Right renal pelvis (tissue), 4 donors: ENCODE data around the gene ASNSD1. TPM values are rescaled to one million over a fixed set of nuclear protein-coding genes. Genes with fewer than 3 reads are reported as not detected.
"Not testable (repeated sequence)": the region's sequence is repeated elsewhere in the genome, so short reads cannot be mapped to it uniquely, and the experiment has no call there.

ENCODE experiments used
- DNase-seq, 4 donors: peaks; one replicate each; pipeline ENCODE4 v3.0.0-alpha.2; 2013; ENCODE audit warnings: low read depth in 4 of 4, low spot score in 3 of 4, missing footprints in 1 of 4
- polyA plus RNA-seq, 4 donors: library from polyadenylated mRNA; unstranded; fragments of 120-200 nt; gene quantifications; one replicate each; pipeline ENCODE4 v1.2.1, GENCODE V29; 2013; ENCODE audit not compliant: insufficient read length in 4 of 4

ASNSD1 gene
- polyA plus RNA-seq, 4 donors, result 55.7 to 68.6 (median 65.0) TPM

DNA sequence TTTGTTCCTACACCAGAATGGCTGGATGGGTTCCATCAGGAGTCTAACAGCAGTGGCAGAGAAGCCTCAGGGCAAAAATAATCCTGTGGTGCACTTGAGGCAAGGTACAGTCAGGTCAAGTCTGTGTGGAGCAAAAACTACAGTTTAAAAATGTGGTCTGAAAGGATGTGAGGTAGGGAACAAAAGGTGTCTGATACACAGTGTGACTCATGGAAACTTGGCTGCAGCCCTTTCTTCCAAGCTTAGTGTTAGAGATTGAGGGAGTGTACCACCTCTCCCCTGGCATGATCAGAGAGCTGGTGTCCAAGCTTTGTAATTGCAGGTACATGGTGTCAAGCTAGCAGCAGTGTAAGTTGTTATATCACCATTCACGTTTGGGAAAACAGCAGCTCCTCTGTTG is 22.1 kb downstream of the ASNSD1 start:
- no peak for DNase-seq

DNA sequence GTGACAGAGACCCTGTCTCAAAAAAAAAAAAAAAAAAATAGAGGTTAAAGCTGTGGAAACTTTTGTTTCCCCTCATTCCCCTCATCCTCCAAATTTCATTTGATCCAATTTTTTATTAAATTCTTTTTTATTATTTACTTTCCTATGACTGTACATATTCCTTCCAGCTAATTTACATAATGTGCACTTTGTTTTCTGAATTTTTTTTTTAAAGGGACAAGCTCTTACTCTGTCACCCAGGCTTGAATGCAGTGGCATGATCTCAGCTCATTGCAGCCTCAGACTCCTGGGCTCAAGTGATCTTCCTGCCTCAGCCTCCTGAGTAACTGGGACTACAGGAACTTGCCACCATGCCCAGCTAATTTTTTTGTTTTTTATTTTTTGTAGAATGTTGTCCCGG is 23.6 kb downstream of the ASNSD1 start:
- no peak for DNase-seq

DNA sequence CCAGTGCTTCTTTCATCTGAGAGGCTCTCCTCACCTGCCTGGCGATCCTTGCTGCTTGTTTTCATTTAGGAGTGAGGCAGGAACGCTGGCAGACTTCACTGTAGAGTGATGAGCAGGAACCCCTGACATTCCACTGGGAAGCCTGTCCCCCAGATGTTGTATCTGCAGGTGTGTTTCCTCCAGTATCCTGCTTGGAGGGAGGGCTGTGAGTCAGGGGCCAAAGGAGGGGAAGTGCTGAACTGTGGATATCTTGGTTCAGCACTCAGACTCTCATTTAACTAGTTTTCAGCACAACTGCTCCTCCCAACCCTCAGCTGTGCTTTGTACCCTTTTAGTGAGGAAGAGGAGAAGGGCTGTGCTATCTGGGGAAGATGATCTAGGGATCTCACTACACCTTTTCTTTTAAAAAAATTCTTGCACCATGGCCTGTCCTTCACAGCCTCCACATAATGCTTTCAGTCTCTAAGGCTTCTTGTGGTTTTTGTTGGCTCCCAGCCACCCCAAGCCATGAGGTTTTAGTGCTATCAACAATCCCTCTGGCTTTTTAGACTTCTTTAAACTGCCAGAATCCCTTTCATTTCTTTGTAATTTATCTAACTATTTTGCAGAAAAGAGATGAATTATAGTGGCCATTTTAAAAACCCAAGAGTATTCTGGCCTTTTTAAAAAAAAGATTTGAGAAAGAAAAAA is 24.4 kb downstream of the ASNSD1 start:
- no peak for DNase-seq

DNA sequence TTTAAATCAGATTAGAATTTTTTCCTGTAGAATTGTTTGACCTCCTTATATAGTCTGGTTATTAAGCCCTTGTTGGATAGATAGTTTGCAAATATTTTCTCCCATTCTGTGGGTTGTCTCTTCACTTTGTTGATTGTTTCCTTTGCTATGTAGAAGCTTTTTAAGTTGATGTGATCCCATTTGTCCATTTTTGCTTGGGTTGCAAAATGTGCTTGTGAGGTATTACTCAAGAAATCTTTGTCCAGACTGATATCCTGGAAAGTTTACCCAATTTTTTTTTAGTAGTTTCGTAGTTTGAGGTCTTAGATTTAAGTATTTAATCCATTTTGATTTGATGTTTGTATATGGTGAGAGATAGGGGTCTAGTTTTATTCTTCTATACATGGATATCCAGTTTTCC is 26.5 kb downstream of the ASNSD1 start:
- not testable (repeated sequence) for DNase-seq

DNA sequence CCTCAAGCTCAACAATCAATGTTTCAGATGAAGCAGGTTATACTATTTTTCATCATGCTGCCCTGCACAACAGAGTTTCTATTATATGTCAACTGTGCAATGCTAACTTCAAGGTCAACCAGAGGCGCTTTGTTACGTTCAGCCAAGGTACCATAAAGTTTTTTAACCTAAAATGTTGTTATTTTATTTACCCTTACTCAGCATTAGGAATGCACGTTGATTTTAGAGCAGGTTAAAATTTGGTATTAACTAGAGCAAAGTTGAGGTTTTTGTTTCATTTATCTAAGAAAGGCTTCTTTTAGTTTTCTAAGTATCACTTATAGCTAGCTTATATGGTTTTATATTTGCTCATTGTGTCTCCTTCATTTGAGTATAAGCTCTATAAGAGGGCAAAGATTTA is 35.0 kb downstream of the ASNSD1 start:
- no peak for DNase-seq

DNA sequence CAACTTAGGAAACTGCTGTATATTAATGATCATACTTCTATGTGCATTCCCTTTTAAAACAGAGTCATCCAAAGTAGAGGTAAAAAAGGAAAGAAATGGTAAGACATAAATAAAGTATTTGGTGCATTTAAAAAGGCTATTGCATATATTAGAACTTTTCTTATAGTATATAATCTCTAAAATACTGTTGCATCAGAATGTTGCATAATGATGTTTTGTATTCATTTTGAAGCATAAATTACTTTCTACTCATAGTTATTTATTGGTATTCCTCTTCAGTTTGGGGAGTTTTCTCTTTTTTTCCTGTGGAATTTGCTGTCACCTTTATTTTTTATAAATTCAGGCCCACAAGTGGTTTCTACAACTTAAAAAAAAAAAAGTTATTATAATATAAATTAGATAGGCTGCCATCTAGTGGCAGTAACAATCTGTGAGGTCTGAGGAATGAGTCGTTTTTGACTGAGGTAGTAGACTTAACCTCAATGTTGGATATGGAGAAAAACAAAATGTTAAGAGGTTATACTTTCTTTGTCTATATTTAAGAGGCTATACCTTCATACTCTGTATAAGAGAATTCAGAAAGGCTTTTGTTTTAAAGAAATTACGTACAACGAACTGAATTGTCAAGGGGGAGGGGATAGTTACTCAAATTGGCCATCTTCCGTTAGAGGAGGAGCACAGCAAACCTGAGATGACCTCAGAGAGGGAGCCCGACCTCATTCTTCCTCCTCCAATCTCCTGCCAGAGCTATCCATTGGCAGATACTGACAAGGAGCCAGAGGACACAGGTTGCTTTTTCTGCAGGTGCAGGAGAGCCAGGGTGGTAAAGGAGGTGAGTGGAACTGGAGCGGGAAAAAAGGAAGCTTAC is 37.0 kb downstream of the ASNSD1 start:
- DNase-seq, result peak in 2 of 4 donors; percentile 17 to 26

DNA sequence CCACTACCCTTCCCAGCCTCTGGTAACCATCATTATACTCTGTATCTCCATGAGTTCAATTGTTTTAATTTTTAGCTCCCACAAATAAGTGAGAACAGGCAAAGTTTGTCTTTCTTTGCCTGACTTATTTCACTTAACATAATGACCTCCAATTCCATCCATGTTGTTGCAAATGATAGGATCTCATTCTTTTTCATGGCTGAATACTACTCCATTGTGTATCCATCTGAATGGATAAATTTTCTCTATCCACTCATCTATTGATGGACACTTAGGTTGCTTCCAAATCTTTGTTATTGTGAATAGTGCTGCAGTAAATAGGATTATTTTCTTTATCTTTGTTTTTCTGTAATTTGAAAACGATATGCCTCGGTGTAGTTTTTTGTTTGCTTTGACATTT is 39.4 kb downstream of the ASNSD1 start:
- no peak for DNase-seq

DNA sequence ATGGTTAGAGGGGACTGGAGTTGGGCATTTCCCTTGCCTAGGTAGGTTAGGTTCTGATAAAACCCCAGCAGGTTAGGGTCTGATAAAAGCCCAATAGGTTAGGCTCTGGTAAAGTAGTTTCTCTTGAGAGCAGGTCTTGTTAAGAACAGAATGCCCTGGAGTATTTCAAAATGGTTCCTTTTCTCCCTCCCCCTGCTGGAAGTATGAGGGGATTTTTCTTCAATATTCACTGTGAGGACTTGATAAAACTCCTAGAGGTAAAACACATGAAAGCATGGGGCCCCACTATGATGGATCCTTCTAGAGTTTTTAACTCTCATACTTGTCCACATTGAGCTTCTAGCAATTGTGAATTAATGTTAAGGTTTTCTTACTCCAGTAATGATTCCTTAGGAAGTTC is 40.8 kb downstream of the ASNSD1 start:
- DNase-seq, result no peak

DNA sequence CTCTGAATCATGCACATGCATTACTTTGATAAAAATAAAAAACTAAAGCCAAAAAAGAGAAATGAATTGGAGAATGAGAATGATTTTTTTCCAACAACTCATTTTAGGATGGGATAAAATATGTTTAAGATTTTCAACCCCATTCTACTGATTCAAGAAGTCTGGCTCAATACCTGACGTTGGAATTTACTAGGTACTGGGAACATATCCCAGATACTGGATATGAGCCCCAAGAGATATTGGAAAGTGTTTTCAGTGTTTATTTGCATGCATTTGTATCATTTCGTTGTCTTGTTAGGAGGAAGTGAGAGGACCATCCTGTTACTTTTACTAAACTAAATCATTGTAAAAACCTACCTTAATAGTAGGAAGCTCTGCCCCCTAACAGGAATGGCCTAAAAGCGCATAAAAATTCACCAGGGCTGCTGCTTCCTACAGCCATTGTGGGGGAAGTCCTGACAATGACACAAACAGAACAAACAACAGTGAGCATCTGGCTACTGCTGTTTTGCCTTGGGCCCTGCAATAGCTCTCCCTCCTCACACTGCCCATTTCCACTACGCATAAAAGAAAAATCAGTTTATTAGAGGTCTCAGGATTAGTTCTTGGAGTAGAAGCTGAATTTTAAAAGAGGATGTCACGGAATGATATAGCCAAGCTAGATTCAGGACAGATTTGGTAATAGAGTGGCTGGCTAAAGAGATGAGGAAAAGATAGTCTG is 48.4 kb downstream of the ASNSD1 start:
- DNase-seq, result no peak

DNA sequence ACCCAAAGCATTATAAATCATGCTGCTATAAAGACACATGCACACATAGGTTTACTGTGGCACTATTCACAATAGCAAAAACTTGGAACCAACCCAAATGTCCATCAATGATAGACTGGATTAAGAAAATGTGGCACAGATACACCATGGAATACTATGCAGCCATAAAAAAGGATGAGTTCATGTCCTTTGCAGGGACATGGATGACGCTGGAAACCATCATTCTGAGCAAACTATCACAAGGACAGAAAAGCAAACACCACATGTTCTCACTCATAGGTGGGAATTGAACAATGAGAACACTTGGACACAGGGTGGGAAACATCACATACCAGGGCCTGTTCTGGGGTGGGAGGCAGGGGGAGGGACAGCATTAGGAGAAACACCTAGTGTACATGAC is 56.3 kb downstream of the ASNSD1 start:
- DNase-seq, result not testable (repeated sequence)

DNA sequence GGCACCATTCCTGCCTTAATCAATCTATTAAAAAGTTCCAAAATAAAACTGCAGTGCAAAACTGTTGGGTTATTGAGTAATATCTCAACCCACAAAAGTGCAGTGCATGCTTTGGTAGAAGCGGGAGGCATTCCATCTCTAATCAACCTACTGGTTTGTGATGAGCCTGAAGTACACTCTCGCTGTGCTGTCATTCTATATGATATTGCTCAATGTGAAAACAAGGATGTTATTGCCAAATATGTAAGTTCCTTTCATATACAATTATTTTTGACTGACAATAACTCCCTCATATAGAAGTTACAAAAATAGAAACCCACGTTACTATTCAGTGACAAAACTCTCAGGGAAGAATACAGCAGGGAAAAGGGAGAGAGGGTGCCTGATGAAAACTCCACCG is 58.3 kb downstream of the ASNSD1 start:
- no peak for DNase-seq

Other genes starting within 250 kb of the ASNSD1 start
- gene WDR75, start 220.0 kb upstream of the ASNSD1 start, polyA plus RNA-seq, result 10 to 100 TPM; 40.8 to 54.4 (median 51.3) TPM
- gene SLC40A1, start 80.7 kb upstream of the ASNSD1 start, polyA plus RNA-seq, result 100 to 1,000 TPM; 109 to 161 (median 136) TPM
- gene ANKAR, start 13.2 kb downstream of the ASNSD1 start, polyA plus RNA-seq, result 10 to 100 TPM in 1 of 4 donors, 1 to 10 TPM in 3; 6.6 to 10.5 (median 8.4) TPM
- gene OSGEPL1, start 101.3 kb downstream of the ASNSD1 start, polyA plus RNA-seq, result 10 to 100 TPM; 15.7 to 22.5 (median 20.1) TPM
- 100 to 1,000 TPM in 3 of 4 donors, 10 to 100 TPM in 1; 88.4 to 109 (median 103) TPM for gene ORMDL1, start 122.9 kb downstream of the ASNSD1 start, polyA plus RNA-seq
- gene PMS1, start 123.0 kb downstream of the ASNSD1 start, polyA plus RNA-seq, result 10 to 100 TPM; 31.2 to 42.6 (median 38.7) TPM